AG09309 (cell line): ENCODE results near the gene APEX2.
"Not testable (repeated sequence)": the region's sequence is repeated elsewhere in the genome, so short reads cannot be mapped to it uniquely, and the experiment has no call there.

Experiments
- DNase-seq: peaks from one replicate; pipeline ENCODE4 v3.0.0-alpha.2; 2010; ENCODE audit warnings: low read depth
- H3K4me3 ChIP-seq: 2 replicates; pipeline ENCODE4 v1.5.1; 2011; ENCODE audit warnings: mild to moderate bottlenecking, low read depth, low read length, moderate library complexity; ENCODE audit not compliant: control insufficient read depth
- TF ChIP-seq, protein P1 (sequence below): IDR thresholded peaks from 2 replicates; pipeline ENCODE4 v1.5.1; 2011; ENCODE audit warnings: mild to moderate bottlenecking, low read depth, low read length, inconsistent platforms; ENCODE audit not compliant: insufficient read depth, control insufficient read depth; ENCODE audit errors: missing control alignments

APEX2 gene

DNA sequence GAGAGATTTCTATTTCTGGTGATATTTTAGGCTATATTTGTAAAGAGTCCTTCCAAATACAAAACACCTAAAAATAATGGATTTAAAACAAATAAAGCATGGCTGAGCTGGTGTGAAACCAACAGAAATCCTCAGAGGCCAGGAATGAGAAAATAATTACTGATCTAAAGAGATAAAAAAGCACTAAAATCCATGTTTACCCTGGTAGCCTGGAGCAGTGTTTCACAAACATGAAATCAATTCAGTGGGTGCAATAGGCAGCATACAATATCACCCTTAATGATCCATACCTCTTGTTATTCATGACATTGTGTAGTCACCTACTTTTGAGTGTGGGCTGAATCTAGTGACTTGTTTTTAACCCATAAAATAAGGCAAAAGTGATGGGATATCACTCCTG is 20.7 kb upstream of the APEX2 start:
- TF ChIP-seq, protein P1, sequence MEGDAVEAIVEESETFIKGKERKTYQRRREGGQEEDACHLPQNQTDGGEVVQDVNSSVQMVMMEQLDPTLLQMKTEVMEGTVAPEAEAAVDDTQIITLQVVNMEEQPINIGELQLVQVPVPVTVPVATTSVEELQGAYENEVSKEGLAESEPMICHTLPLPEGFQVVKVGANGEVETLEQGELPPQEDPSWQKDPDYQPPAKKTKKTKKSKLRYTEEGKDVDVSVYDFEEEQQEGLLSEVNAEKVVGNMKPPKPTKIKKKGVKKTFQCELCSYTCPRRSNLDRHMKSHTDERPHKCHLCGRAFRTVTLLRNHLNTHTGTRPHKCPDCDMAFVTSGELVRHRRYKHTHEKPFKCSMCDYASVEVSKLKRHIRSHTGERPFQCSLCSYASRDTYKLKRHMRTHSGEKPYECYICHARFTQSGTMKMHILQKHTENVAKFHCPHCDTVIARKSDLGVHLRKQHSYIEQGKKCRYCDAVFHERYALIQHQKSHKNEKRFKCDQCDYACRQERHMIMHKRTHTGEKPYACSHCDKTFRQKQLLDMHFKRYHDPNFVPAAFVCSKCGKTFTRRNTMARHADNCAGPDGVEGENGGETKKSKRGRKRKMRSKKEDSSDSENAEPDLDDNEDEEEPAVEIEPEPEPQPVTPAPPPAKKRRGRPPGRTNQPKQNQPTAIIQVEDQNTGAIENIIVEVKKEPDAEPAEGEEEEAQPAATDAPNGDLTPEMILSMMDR, result no peak
- no peak for DNase-seq

DNA sequence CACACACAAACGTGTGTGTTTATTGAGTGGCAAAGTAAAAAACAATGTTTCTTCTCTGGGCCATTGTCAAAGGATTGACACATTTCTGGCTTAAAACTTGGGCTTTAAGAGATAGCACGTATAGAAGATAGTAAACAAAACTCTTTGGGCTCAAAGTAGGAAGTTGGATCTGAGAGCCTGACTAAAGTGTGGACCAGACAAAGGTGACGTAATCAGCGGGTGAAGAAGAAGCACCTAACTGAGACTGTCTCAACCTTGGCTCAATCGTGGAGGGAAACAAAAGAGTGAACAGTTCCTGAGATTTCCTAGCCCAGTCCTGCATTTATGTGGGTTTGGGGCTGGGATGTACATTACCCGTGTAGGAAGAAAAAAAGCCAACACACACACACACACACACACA is 19.8 kb upstream of the APEX2 start:
- H3K4me3 ChIP-seq, result no peak overlapping the region
- no peak for DNase-seq
- TF ChIP-seq, protein P1, result no peak

More for the DNA sequence above, 20.7 kb upstream of the APEX2 start:
- H3K4me3 ChIP-seq, result no peak overlapping the region

DNA sequence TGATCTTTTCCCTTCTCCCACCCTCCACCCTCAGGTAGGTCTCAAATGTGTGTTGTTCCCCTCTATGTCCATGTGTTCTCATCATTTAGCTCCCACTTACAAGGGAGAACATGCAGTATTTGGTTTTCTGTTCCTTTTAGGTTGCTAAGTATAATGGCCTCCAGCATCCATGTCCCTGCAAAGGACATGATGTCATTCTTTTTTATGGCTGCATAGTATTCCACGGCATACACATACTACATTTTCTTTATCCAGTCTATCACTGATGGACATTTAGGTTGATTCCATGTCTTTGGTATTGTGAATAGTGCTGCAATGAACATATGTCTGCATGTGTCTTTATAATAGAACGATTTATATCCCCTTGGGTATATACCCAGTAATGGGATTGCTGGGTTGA is 16.9 kb upstream of the APEX2 start:
- DNase-seq, H3K4me3 ChIP-seq: not testable (repeated sequence)

DNA sequence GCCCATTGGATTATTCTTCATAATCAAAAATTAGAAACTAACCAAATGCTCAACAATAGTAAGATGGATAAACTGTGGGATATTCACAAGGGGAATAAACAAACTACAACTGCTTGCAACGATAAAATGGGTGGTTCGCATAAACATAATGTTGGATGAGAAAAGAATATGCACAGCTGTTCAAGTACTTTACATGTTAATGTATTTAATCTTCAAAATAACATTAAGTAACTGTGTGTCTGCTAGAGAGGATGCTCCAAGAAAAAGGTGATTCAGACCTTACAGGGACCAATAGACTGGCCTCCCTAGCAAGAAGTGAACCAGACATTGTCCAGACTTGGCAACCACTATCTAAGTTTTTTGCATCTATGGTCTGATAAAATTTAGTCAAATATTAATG is 8.5 kb upstream of the APEX2 start:
- TF ChIP-seq, protein P1, result no peak
- no peak overlapping the region for H3K4me3 ChIP-seq
- DNase-seq, result no peak

GRCh38 chrX:54992911-54993622 is 7.1 kb upstream of the APEX2 start:
- H3K4me3 ChIP-seq, result no peak overlapping the region
- DNase-seq, result no peak
- TF ChIP-seq, protein P1, result no peak

DNA sequence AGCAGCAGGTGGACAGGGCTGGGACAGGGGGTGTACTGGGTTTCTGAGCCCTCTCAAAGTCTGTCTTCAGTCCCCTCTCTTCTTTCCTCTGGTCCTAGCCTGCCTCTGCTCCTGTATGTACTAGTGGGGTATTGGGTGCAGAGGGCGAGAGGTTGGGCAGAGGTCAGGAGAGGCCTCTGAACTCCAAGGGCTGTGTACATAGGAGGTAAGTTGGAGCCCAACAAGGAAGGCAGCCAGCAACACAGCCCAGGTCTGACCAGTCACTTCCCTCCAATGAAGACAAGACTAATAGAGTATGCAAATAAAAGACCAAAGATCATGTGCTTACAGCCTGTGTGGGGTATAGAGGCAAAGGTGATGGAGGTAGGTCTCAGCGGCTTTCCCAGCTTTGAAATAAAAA is 6.1 kb upstream of the APEX2 start, which contains the start of gene PFKFB1:
PFKFB1 (minus strand) TSS at position 90 of the 400 bp plus-strand sequence. CDS start 181 bp downstream, outside the sequence.
- no peak within 1 kb of the TSS for H3K4me3 ChIP-seq
- TF ChIP-seq, protein P1, result no peak
- DNase-seq, result no peak

- TF ChIP-seq, protein P1, result no peak
- DNase-seq, result no peak
- no peak overlapping the region for H3K4me3 ChIP-seq
Observed at GRCh38 chrX:54994668-54995351, 5.4 kb upstream of the APEX2 start.
